NCI-H82 treated with DMSO at 0.1 percent for 48 hours (cell line): ENCODE measurements around the gene ZNF593.
A peak's percentile ranks its signal among the peaks of the same experiment; 100 is the strongest.

ENCODE experiments used
- DNase-seq: peaks from one replicate; lab custom pipeline; 2025; ENCODE audit not compliant: unreplicated experiment; lab: John Stamatoyannopoulos, UW

The ZNF593 gene

GRCh38 chr1:26200413-26200812 lies 30.7 kb downstream of the ZNF593 start:
- no peak for DNase-seq

GRCh38 chr1:26203642-26204318 lies 34.1 kb downstream of the ZNF593 start:
- no peak for DNase-seq

- DNase-seq, result peak; percentile 8
Observed at GRCh38 chr1:26210147-26210870, 40.6 kb downstream of the ZNF593 start.

GRCh38 chr1:26212726-26213125 lies 43.0 kb downstream of the ZNF593 start:
- DNase-seq, result no peak

- no peak for DNase-seq
Observed at GRCh38 chr1:26213335-26213905, 43.7 kb downstream of the ZNF593 start.

- DNase-seq, result no peak
Observed at GRCh38 chr1:26215246-26215645, 45.5 kb downstream of the ZNF593 start.

- no peak for DNase-seq
Observed at GRCh38 chr1:26218906-26219494, 49.3 kb downstream of the ZNF593 start.
